ENCODE measurements around the gene ABCC8.

The ABCC8 gene

GRCh38 chr11:17423533-17424310, 52.9 kb downstream of the ABCC8 start:
- DNase-seq, result no peak

- DNase-seq, result no peak
These were observed 54.9 kb downstream of the ABCC8 start for GRCh38 chr11:17421781-17422180.

- no peak for DNase-seq
These were observed 58.1 kb downstream of the ABCC8 start for GRCh38 chr11:17418444-17419081.

GRCh38 chr11:17416492-17416891, 60.2 kb downstream of the ABCC8 start:
- DNase-seq, result no peak

GRCh38 chr11:17415523-17416104, 61.0 kb downstream of the ABCC8 start:
- DNase-seq, result no peak

GRCh38 chr11:17414992-17415391, 61.7 kb downstream of the ABCC8 start:
- no peak for DNase-seq

- DNase-seq, result no peak
These were observed 62.3 kb downstream of the ABCC8 start for GRCh38 chr11:17414317-17414737.

GRCh38 chr11:17413414-17414316, 63.0 kb downstream of the ABCC8 start:
- DNase-seq, result no peak

GRCh38 chr11:17412488-17413180, 64.0 kb downstream of the ABCC8 start:
- no peak for DNase-seq

- no peak for DNase-seq
These were observed 65.2 kb downstream of the ABCC8 start for GRCh38 chr11:17411418-17411817.

- no peak for DNase-seq
These were observed 65.9 kb downstream of the ABCC8 start for GRCh38 chr11:17410606-17411379.

- no peak for DNase-seq
These were observed 68.0 kb downstream of the ABCC8 start for GRCh38 chr11:17408641-17409040.

GRCh38 chr11:17408026-17408425, 68.6 kb downstream of the ABCC8 start:
- DNase-seq, result no peak

- DNase-seq, result no peak
These were observed 69.1 kb downstream of the ABCC8 start for GRCh38 chr11:17407575-17407974.

- no peak for DNase-seq
These were observed 69.9 kb downstream of the ABCC8 start for GRCh38 chr11:17406818-17407149.

- peak; percentile 15 for DNase-seq
These were observed 70.4 kb downstream of the ABCC8 start for GRCh38 chr11:17406082-17406817.

- no peak for DNase-seq
These were observed 71.2 kb downstream of the ABCC8 start for GRCh38 chr11:17405232-17406005.

GRCh38 chr11:17403980-17404759, 72.5 kb downstream of the ABCC8 start:
- no peak for DNase-seq

- no peak for DNase-seq
These were observed 74.2 kb downstream of the ABCC8 start for GRCh38 chr11:17402486-17402885.
